IPS-NIHi7 (cell line): ENCODE measurements around the gene VWA8.
"Not testable (repeated sequence)": the region's sequence is repeated elsewhere in the genome, so short reads cannot be mapped to it uniquely, and the experiment has no call there.

Source experiments
- DNase-seq: peaks from one replicate; pipeline ENCODE4 v3.0.0; 2012; ENCODE audit warnings: mixed read lengths; ENCODE audit errors: extremely low spot score

The VWA8 gene

GRCh38 chr13:41554626-41555386, 406.1 kb downstream of the VWA8 start:
- DNase-seq = no peak

GRCh38 chr13:41554180-41554579, 406.7 kb downstream of the VWA8 start:
- no peak for DNase-seq

GRCh38 chr13:41552031-41552430, 408.9 kb downstream of the VWA8 start:
- DNase-seq = no peak

- DNase-seq = no peak
Observed at GRCh38 chr13:41550276-41550675, 410.6 kb downstream of the VWA8 start.

- no peak for DNase-seq
Observed at GRCh38 chr13:41549491-41549890, 411.4 kb downstream of the VWA8 start.

GRCh38 chr13:41548910-41549309, 412.0 kb downstream of the VWA8 start:
- no peak for DNase-seq

GRCh38 chr13:41548031-41548430, 412.9 kb downstream of the VWA8 start:
- no peak for DNase-seq

- no peak for DNase-seq
Observed at GRCh38 chr13:41547251-41548000, 413.5 kb downstream of the VWA8 start.

GRCh38 chr13:41546372-41547190, 414.3 kb downstream of the VWA8 start:
- DNase-seq = no peak

GRCh38 chr13:41545432-41545707, 415.5 kb downstream of the VWA8 start:
- DNase-seq = no peak

GRCh38 chr13:41543664-41544300, 417.1 kb downstream of the VWA8 start:
- no peak for DNase-seq

GRCh38 chr13:41542799-41543198, 418.1 kb downstream of the VWA8 start:
- not testable (repeated sequence) for DNase-seq

GRCh38 chr13:41542281-41542680, 418.6 kb downstream of the VWA8 start:
- no peak for DNase-seq

- DNase-seq = no peak
Observed at GRCh38 chr13:41541142-41541938, 419.6 kb downstream of the VWA8 start.

GRCh38 chr13:41540240-41540639, 420.7 kb downstream of the VWA8 start:
- DNase-seq = not testable (repeated sequence)

GRCh38 chr13:41533266-41534052, 427.4 kb downstream of the VWA8 start:
- no peak for DNase-seq

GRCh38 chr13:41528021-41528420, 432.9 kb downstream of the VWA8 start:
- no peak for DNase-seq

GRCh38 chr13:41520660-41521630, 440.0 kb downstream of the VWA8 start:
- DNase-seq = no peak

- no peak for DNase-seq
Observed at GRCh38 chr13:41520016-41520659, 440.8 kb downstream of the VWA8 start.
